Activated CD4-positive, CD25-positive, alpha-beta regulatory T cell treated with anti-CD3 and anti-CD28 coated beads, Interleukin-2, amount 50 U/mL, for 24 hours (primary cell): ENCODE data around the gene RAB34.

Source experiments
- ATAC-seq, 2 donors: fragments of 150-1000 bp; cut with Tn5 transposase; one replicate each; pipeline ENCODE4 v1.10.0; 2021; ENCODE audit warnings: mild to moderate bottlenecking in 1 of 2, moderate library complexity in 1 of 2

RAB34 gene

DNA sequence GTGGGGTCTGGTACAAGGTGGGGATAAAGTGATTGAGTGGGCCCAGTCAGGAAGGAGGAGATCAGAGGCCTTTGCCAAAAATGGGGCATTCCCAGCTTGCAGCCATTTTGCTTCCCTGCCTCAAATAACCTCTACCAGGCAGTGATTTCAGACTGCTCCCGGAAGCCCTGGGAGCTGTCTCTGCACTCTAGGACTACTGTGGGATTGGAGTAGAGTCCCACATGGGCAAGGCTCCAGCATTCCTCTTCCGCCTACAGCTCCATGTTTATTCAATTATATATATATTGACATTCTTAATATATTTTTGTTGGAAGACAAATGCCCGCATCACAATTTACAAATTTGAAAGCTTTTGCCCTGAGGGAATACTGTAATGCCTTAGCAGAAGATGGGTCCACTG is 42.2 kb downstream of the RAB34 start:
- ATAC-seq, result no peak

DNA sequence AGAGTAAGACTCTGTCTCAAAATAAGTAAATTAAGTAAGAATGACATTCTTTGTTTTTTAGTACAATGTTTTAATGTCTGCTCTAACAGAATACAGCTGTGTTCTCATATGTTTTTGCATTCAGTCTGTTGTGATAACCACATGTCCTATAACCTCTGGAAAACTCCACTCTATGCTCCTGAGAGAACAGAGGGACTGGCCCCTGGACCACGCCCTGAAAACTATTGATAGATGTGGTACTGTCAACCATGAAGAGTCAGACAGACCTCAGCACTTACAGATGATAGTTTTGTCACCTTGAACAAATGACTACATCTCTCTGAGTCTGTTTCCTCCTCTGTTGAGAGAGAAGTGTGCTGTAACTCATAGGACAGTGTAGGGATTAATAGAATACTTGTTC is 47.8 kb downstream of the RAB34 start:
- ATAC-seq, result no peak

- no peak for ATAC-seq
These were observed 49.8 kb downstream of the RAB34 start for GRCh38 chr17:28667870-28668269.

- ATAC-seq, result no peak
These were observed 51.7 kb downstream of the RAB34 start for GRCh38 chr17:28665994-28666393.
